CMK (cell line): Measurements from ENCODE around the gene OSBPL6.
A peak's percentile ranks its signal among the peaks of the same experiment; 100 is the strongest.
"Not testable (repeated sequence)": the region's sequence is repeated elsewhere in the genome, so short reads cannot be mapped to it uniquely, and the experiment has no call there.

Experiments
- DNase-seq: peaks from one replicate; pipeline ENCODE4 v3.0.0-alpha.2; 2010; ENCODE audit warnings: low read depth

The OSBPL6 gene

GRCh38 chr2:178403671-178404306 is 209.5 kb downstream of the OSBPL6 start:
- no peak for DNase-seq

GRCh38 chr2:178404368-178404767 is 210.1 kb downstream of the OSBPL6 start:
- no peak for DNase-seq

DNA sequence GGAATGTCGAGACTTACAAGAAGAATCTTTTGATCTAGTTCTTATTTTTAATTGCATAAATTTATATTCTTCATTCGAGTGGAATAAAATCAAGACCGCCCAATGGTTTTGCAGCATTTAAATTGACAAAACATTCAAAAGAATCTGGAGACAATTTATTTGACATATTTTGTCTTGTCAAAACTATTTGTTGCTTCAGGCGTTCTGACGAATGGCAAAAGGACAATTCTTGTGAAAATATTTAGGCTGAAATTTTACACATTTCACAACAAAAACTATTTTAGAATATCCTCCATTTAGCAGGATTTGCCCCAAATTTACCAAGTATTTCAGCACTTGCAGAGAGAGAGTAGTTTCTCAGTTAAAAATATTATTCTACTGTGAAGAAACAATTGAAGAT is 214.9 kb downstream of the OSBPL6 start:
- no peak for DNase-seq

- no peak for DNase-seq
Observed at GRCh38 chr2:178412047-178412446, 217.7 kb downstream of the OSBPL6 start.

DNA sequence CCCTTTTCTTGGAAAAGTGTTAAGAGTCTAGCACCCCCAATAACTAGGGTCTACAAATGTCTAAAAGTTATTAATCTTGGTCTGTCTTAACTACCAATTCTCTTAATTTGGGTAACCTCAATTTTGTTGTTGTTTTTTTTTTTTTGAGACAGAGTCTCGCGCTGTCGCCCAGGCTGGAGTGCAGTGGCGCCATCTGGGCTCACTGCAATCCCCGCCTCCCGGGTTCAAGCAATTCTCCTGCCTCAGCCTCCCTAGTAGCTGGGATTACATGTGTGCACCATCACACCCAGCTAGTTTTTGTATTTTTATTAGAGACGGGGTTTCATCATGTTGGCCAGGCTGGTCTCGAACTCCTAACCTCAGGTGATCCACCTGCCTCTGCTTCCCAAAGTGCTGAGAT is 218.1 kb downstream of the OSBPL6 start:
- not testable (repeated sequence) for DNase-seq

DNA sequence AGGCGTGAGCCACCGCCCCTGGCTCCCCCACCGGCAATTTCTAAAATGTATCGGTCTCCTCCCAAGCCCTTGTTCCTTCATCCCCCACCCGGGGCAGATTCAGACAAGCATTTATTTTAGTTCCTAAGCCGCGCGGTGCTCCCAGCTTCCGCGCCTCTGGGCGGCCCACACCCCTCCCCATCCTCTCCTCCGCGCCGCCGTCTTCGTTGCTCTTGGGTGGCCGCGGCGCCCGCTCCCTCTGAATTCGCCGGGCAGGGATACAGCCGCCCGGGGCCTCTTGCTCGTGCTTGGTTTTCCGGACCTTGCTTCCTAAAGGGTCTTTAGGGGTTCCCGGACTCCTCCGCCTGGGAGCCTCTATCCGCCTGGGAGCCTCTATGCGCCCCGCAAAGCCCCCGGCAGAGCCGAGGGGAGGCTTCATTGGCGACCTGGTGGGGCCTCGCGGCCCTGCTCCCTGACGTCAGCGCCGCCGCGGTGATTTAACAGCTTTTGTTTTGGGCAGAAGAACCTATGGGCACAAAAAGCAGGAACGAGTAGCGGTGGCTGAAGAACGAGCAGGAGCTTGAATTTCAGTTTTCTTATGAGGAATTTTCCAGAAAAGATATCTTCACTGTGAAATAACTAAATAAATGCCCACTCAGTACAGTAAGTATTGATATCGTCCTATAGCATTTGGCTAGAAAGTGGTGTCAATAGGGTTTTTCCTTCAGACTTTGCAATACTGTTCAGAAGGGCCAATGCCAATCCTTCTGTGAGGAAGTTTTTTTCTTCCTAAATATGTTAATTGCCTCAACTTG is 219.4 kb downstream of the OSBPL6 start:
- peak; percentile 54 for DNase-seq

GRCh38 chr2:178414266-178415247 is 220.2 kb downstream of the OSBPL6 start:
- DNase-seq: peak; percentile 93

DNA sequence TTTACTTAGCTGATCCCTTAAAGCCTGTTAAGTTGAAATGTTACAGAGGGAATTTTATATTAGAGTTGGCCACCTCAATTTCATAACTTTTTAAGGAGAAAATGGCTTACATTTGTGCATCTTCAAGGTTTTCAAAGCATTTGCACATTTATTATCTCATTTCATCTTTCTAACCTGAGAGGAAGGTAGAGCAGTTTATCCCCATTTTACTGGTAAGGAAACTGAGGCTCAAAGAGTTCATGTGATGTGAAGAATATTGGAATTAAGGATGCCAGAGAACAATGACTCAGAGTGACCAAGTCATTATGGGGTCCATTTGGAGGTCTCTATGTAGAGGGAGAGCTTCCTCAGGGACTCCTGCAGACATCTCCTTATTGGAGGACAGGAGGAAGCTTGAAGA is 221.7 kb downstream of the OSBPL6 start:
- DNase-seq: no peak

DNA sequence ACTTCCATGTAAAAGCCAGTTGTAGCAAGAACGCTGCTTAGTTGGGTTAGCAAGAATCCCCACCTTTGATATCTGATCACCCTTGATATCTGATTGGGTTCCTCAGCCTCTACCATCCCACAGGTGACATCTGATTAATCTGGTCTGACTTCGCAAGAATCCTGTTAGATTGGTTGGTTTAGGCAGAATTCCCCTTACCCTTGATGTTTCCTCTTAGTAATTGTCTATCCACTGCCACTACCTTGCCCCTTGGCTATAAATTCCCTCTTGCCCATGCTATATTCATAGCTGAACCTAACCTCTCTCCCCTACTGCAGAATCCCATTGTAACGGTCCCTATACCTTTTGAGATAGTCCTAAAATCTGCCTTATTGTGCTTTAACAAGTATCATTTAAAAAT is 223.6 kb downstream of the OSBPL6 start:
- no peak for DNase-seq

DNA sequence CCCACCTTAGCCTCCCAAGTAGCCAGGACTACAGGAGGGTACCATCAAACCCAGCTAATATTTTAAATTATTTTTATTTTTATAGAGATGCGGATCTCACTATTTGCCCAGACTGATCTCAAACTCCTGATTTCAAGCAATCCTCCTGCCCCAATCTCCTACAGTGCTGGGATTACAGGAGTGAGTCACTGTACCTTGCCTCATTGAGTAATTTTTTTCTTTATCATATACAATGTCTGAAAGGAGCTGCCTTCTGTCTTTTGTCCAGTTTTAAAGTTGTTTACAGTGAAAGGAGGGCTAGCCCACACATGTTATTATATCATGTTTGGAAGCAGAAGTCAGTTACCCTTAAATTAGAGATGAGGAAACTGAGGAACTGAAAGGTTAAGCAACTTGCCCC is 224.1 kb downstream of the OSBPL6 start:
- DNase-seq: no peak

DNA sequence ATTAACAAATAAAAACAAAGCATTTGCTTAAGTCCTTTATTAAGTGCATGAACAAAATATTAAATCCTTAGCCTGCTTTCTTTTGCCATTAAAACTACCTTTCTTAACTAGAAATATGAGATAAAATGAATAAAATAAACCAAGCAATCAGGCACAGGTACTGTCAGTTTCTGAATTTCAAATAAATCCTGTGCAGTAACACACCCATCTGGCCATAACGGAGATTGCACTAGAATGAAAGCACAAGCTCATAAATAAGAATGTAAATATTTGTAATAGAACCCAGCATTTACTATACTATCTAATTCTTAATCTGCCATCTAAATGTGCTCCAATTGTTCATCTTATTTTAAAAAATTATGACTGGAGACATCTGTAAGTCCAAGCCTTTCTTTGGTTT is 224.8 kb downstream of the OSBPL6 start:
- DNase-seq: no peak

DNA sequence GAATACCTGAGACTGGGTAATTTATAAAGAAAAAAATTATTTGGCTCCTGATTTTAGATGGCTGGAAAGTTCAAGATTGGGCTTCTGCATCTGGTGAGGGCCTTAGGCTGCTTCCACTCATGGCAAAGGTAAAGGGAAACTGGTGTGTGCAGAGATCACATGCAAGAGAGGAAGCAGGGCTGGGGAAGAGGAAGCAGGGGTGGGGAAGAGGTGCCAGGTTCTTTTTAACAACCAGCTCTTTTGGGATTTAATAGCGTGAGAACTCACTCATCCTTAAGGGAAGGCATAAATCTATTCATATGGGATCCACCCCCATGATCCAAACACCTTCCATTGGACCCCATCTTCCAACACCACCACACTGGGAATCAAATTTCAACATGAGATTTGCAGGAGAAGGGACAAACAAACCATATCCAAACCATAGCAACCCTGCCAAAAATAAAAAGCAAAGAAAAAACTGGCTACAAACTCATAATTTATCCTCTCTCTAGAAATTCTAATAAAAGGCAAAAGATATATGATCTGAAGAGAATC is 226.2 kb downstream of the OSBPL6 start:
- DNase-seq: no peak

- no peak for DNase-seq
Observed at GRCh38 chr2:178422097-178422496, 227.8 kb downstream of the OSBPL6 start.

DNA sequence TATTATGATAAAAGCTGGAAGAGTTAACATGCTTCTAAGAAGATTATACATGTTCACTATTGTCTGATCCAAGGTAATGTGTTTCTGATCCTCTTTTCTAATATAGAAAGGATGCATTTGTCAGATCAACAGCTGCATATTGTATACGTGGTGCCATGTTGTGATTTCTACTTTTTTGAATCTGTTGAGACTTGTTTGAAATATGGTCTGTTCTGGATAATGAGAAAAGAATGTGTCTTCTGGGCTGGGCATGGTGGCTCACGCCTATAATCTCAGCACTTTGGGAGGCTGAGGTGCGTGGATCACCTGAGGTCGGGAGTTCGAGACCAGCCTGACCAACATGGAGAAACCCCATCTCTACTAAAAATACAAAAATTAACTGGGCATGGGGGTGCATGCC is 229.4 kb downstream of the OSBPL6 start:
- not testable (repeated sequence) for DNase-seq

- no peak for DNase-seq
Observed at GRCh38 chr2:178425255-178425827, 231.0 kb downstream of the OSBPL6 start.

DNA sequence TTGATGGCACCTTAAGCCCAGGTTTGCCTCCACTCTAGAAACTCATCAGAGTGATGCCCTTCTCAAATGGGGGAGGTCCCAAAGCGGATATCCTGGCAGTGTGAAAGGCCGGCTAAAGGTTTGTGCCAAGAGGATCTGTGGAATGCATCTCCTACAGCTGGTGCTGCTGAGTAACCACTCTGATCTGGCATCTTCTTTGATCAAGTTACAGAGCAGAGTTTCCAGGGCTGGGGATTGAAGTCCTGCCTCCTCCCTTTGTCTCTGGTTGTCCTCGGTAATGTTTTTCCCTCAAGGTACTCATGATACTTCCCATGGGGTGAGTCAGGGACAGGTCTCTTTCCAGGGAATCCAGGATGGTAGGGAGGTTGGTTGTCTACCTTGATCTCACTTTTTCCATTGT is 232.1 kb downstream of the OSBPL6 start:
- no peak for DNase-seq

GRCh38 chr2:178427458-178427857 is 233.1 kb downstream of the OSBPL6 start:
- DNase-seq: no peak

DNA sequence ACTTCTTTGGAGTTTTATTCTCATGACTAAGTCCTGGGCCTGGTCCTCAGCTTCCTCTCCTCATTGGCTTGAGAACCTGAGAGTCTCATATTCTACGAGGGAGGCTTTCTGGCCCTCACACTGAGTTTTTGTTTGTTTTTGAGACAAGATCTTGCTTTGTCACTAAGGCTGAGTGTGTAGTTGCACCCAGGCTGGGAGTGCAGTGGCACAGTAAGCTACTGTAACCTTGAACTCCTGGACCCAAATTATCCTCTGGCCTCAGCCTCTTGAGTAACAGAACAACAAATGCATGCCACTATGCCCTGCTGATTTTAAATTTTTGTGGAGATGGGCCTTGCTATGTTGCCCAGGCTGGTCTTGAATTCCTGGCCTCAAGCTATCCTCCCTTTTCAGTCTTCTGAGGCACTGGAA is 234.1 kb downstream of the OSBPL6 start:
- DNase-seq: no peak

DNA sequence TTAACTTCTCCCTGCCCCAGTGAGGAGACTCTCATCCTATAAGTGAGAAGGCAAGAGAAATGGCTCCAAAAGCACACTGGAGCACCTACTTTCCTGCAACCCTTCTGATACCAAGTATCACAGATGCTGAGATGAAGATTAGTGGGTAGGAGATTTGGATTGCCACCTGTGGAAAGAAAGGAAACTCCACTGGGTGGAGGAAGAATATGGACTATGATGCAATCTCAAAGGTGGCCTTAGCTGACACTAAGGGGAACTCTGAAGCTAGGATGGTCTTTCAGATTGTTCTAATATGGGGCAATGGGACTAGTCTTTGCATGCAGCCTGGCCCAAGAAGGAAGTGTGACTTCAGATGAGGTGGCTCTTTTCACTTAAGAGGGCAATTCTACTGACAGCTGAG is 235.0 kb downstream of the OSBPL6 start:
- no peak for DNase-seq

GRCh38 chr2:178436662-178437061 is 242.3 kb downstream of the OSBPL6 start:
- DNase-seq: no peak

- no peak for DNase-seq
Observed at GRCh38 chr2:178441426-178441825, 247.1 kb downstream of the OSBPL6 start.
